Stimulated activated CD8-positive, alpha-beta memory T cell treated with anti-CD3 and anti-CD28 coated beads, Interleukin-2, amount 100 ng/mL, for 1 hour (primary cell): ENCODE data around the gene ULK4.

ENCODE experiments used
- DNase-seq, 2 donors: peaks; one replicate each; pipeline ENCODE4 v3.0.0-alpha.2; 2020; ENCODE audit warnings: low read depth in 2 of 2

ULK4 gene

GRCh38 chr3:41364736-41365135 lies 597.2 kb downstream of the ULK4 start:
- no peak for DNase-seq

DNA sequence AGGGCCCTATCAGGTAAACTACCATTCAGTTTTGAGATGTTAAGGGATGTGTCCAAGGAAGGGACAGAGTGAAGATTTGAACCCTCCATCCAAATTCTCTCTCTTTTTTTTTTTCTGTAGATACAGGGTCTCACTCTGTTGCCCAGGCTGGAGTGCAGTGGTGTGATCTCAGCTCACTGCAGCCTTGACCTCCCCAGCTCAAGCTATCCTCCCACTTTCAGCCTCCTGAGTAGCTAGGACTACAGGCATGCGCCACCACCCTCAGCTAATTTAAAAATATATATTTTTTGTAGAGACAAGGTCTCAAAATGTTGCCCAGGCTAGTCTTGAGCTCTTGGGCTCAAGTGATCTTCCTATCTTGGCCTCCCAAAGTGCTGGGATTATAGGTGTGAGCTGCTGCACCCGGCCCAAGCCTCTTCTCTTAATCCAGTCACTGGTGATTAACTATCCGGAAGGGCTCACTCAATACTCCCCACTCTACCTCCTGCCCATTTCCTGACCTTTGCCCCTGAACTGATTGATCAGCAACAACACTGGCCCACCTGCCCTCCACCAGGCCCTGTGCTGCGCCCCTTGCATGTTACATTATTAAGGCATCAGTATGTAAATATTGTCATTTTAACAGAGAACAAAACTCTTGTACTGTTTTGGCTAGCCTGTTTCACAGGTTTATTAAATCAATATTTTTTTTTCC lies 597.9 kb downstream of the ULK4 start:
- DNase-seq: no peak

- no peak for DNase-seq
These were observed 599.0 kb downstream of the ULK4 start for GRCh38 chr3:41362638-41363559.

DNA sequence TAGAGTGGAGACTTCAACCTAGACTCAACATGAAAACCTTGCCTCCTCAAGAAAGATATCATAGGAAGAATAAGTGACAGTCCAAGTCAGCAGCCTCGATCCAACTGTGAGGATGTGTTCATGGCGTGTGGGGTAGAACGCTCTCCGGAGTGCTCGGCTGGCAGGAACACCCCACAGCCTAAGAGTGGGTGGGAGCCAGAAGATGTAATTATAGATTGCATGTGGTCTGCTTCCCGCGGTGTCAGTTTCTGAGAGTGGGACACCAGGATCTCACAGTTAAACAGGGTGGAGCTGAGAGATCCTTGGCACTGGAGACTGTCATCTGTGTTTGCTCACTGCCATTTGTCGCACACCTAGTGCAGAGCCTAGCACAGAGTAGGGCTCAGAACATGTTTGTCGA lies 604.6 kb downstream of the ULK4 start:
- DNase-seq: no peak

GRCh38 chr3:41356775-41357174 lies 605.1 kb downstream of the ULK4 start:
- DNase-seq: no peak

- DNase-seq: no peak
These were observed 609.4 kb downstream of the ULK4 start for GRCh38 chr3:41352510-41352909.

GRCh38 chr3:41350441-41350840 lies 611.5 kb downstream of the ULK4 start:
- no peak for DNase-seq

DNA sequence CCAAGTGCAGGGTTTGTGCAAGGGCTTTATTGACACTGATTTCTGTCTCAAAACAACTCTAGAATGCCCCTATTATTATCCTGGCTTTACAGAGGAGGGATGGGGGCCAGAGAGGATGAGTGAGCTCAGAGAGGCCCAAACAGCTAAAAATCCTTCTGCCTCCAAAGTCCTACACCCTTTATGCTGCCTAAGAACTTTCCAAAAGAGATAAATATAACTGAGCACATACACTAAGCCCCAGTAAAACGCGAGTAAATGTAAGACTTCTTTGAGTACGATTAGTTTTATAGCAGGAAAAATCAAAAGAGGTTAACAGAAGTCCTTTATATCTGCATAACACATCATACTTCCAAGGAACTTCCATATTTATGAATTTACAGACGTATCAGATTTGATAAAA lies 613.5 kb downstream of the ULK4 start:
- no peak for DNase-seq

- no peak for DNase-seq
These were observed 615.1 kb downstream of the ULK4 start for GRCh38 chr3:41346698-41347270.

- DNase-seq: no peak
These were observed 616.1 kb downstream of the ULK4 start for GRCh38 chr3:41345788-41346187.

- DNase-seq: no peak
These were observed 622.1 kb downstream of the ULK4 start for GRCh38 chr3:41339758-41340157.

DNA sequence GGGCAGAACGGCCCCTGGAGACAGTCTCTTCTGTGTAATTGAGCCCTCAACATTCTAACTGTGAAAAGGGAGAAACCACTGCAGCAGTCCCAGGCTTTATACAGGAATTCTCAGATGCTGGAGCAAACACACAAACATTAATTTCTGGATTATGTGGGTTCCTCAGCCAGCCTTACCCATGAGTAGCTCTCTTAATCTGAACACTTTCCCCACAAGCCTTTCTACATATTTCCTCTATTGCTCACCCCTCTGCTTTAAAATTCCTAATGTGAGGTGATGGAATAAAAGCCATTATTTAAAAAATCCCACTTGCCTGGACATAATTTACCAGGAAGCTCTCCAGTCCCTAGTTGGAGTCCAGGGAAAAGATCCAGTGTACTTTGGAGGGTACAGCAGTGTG lies 623.6 kb downstream of the ULK4 start:
- DNase-seq: no peak

DNA sequence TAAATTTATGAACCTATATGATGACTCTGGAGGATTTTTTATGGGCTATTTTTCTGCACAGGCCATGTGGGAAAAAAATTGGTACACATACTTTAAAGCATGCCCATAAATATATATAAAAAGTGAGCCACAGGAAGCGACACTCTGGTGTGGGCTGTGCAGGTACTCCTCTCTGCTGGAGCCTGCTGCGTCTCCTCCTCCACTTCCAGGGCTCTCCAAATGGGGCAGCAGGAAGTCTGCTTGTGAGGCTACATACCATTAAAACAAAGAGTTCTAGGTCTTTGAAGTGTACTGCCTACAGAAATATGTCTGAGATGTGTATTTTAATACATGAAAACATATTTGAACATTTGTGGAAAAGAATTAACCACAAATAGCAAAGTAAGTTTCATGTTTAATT lies 627.5 kb downstream of the ULK4 start:
- DNase-seq: no peak

GRCh38 chr3:41331041-41331440 lies 630.9 kb downstream of the ULK4 start:
- DNase-seq: no peak

GRCh38 chr3:41330465-41330864 lies 631.4 kb downstream of the ULK4 start:
- no peak for DNase-seq

DNA sequence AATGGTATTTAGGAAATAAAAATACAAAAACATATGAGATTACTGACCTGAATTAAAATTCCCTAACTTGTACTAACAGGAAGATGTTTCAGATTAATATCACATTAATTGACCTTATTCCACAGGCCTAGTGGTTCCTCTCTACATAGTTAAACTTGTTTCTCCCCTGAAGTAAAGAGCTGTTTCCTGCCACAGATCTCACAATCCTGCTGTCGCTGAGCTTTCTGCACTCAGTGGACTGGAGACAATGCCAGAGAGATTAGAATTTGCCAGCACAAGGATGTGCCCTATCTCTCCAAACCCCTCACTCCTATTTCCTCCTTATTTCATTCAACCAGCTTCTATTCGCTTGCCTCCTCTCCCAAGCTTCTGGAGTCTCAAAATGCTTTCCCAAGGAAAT lies 632.0 kb downstream of the ULK4 start:
- DNase-seq: no peak

DNA sequence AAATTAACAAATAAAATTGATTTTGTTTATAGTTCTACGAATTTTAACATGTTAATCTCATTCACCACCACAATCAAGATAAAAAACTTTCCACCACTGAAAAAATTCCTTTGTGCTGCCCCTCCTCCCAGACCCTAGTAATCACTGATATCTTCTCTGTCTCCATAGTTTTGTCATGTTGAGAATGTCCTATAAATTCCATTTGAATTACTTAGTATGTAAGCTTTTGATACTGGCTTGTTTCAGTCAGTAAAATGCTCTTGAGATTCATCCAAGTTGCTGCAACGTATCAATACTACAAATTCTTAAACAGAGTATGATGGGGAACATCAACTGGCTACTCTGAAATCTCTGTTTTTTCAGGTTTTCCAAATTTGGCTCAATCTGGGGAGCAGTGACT lies 633.0 kb downstream of the ULK4 start:
- no peak for DNase-seq

GRCh38 chr3:41327718-41328117 lies 634.2 kb downstream of the ULK4 start:
- no peak for DNase-seq

DNA sequence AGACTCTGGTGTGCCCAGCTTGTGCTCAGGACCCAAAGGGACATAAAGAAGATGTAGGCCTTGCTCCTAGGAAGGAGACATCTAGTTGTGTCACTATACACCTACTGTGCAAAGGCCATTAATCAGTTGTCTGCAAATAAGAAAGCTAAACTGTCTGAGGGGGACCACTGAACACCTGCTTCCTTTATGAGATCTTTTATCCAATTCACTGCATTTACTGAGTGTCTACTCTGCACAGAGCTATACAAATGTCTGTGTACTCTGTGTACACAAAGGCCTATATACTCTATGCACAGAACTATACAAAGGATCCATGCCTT lies 637.8 kb downstream of the ULK4 start:
- no peak for DNase-seq

DNA sequence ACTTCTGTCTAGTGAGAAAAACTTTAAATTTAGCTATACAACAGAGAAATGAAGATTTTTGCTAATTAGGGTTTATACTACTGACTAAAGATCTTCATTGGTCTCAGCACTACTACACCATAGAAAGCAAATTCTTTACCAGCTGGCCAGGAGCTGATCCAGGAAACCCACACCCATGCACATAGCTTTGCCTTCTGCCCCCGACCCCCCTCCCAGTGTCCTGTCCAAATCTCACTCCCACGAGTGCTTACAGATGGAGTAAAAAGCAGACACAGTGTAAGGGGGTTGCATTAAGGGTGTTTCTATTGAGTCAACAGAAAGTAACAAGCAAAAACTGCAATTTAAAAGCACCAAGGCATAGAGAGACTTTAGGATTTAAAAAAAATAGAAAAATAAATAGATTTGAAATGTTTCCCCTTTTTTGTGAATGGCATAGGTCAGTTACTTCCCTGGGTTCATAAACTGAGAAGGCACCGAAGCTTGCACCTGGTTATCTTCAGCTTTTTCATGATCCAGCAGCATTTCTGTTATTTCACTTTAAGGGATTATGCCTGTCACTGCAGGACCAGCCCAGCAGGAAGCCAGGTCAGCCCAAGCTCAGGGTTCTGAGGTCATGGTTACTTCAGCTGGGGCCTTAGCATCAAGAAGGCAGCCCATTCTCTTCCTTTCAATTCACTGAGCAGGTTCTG lies 638.3 kb downstream of the ULK4 start:
- DNase-seq: no peak

- DNase-seq: no peak
These were observed 640.3 kb downstream of the ULK4 start for GRCh38 chr3:41321642-41321980.

DNA sequence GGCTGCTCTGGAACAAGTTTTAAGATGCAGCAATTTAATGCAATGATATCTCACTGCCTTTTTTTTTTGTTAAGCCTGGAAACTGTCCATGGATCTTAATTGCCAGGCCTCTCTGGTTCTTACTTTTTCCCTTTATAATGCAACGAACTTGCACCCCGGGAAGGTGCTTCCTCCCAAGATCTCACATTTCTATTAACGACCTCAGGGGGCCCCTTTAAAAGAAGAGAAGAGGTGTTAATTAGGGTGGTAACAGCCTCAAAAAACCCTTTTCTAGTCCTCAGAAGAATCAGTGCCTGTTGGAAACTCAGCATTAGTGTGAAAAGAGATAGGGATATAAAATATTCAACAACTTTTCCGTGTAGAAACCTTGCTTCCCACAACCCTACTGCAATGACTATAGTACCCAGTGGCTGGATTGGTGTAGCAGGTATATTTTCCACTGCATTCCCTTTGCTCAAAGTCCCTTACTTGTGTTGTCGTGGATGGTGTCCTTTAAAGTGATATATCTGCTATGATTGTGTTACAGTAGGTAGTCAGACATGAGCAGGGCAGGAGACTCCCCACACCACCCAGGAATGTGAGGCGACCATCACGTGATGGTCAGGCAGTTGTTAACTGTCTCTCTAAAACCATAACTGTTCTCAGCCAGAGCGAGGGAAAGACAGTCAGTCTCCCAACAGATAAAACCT lies 640.8 kb downstream of the ULK4 start:
- no peak for DNase-seq
